Suprapubic skin (tissue), 4 donors: ENCODE measurements around the gene FOXE3. TPM values are rescaled to one million over a fixed set of nuclear protein-coding genes. Genes with fewer than 3 reads are reported as not detected.

Experiments used
- DNase-seq, 2 donors: peaks; one replicate each; pipeline ENCODE4 v3.0.0-alpha.2; 2019; ENCODE audit warnings: low spot score in 2 of 2
- H3K27ac ChIP-seq: fragments of 200-600 bp; sonication (generic); one replicate; pipeline ENCODE4 v1.5.1; 2019
- H3K27me3 ChIP-seq: fragments of 200-600 bp; sonication (generic); one replicate; pipeline ENCODE4 v1.5.1; 2019
- H3K36me3 ChIP-seq: fragments of 200-600 bp; sonication (generic); one replicate; pipeline ENCODE4 v1.5.1; 2019
- H3K4me1 ChIP-seq: fragments of 200-600 bp; sonication (generic); one replicate; pipeline ENCODE4 v1.5.1; 2019
- H3K4me3 ChIP-seq: fragments of 200-600 bp; sonication (generic); one replicate; pipeline ENCODE4 v1.5.1; 2019; ENCODE audit warnings: mild to moderate bottlenecking
- H3K9me3 ChIP-seq: fragments of 200-600 bp; sonication (generic); one replicate; pipeline ENCODE4 v1.5.1; 2019
- EP300 ChIP-seq: sonication (generic); formaldehyde crosslinking; IDR thresholded peaks from one replicate; pipeline ENCODE4 v1.6.1; 2017; ENCODE audit warnings: antibody characterized with exemption
- POLR2A ChIP-seq, 2 donors: fragments of 450-650 bp; IDR thresholded peaks; one replicate each; pipeline ENCODE4 v1.6.1; 2017; ENCODE audit warnings: antibody characterized with exemption in 2 of 2, mild to moderate bottlenecking in 2 of 2, moderate library complexity in 2 of 2
- POLR2AphosphoS5 ChIP-seq, 3 donors: sonication (generic); formaldehyde crosslinking; IDR thresholded peaks; one replicate each; pipeline ENCODE4 v1.6.1; 2017; ENCODE audit warnings: antibody characterized with exemption in 3 of 3
- WGBS: methylation state at CpG from one replicate; pipeline ENCODE4 v1.1.5; 2018; 5-methylcytosine and 5-hydroxymethylcytosine counted together
- total RNA-seq, 4 donors: library from RNA; depleted of rRNA; stranded (reverse); fragments of >200 nt; gene quantifications; one replicate each; pipeline ENCODE4 v1.1.0, GENCODE V29; 2016
- TF ChIP-seq, protein P1 (sequence below), 2 donors: fragments of 200-600 bp in 1 of 2; fragments of 450-650 bp in 1 of 2; sonication (generic) in 1 of 2; IDR thresholded peaks; one replicate each; pipeline ENCODE4 v1.5.1; 2016 to 2019; ENCODE audit warnings: antibody characterized with exemption in 2 of 2, mild to moderate bottlenecking in 1 of 2, moderate library complexity in 1 of 2

FOXE3 gene
- total RNA-seq, result not detected

DNA sequence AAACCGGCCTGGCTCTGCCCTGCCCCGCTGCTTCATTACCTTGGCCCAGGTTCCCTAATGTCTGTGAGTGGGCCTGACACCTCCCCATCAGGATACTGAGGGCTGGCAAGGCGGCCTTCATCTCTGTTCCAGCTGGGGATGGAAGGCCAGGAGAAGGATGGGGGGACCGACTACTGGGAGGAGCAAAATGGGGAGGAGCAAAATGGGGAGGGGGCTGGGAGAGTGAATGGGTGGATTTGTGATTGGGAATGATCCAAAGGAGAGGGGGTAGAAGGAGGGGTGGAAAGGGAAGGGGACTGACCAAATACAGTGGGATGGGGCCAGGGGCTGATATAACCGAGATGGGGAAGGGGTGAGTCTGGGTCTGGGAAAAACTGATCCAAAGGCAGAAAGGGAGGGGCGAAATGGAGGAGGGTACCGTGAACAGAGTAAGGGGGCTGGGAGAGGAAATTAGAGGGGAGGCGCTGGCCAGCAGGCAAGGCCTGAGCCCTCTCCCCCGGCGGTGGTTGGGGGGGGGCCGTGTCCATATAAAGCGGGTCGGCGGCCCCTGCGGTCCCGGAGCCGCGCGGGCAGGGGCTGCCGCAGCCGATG lies at the start of gene FOXE3:
FOXE3 (plus strand) TSS at position 558 of the 591 bp plus-strand sequence; CDS start at position 589, 31 bp downstream.
- Histone ChIP-seq H3K27me3 (peaks cover 53% of the 10 kb centered on the region), H3K9me3 (no peaks in the 10 kb centered on the region), H3K27ac (no peak within 1 kb of the TSS), H3K4me1 (peaks cover 9% of the 10 kb centered on the region), H3K36me3 (no peaks in the 10 kb centered on the region), H3K4me3 (peak within 1 kb of the TSS; percentile 45)
- TF ChIP-seq, protein P1, sequence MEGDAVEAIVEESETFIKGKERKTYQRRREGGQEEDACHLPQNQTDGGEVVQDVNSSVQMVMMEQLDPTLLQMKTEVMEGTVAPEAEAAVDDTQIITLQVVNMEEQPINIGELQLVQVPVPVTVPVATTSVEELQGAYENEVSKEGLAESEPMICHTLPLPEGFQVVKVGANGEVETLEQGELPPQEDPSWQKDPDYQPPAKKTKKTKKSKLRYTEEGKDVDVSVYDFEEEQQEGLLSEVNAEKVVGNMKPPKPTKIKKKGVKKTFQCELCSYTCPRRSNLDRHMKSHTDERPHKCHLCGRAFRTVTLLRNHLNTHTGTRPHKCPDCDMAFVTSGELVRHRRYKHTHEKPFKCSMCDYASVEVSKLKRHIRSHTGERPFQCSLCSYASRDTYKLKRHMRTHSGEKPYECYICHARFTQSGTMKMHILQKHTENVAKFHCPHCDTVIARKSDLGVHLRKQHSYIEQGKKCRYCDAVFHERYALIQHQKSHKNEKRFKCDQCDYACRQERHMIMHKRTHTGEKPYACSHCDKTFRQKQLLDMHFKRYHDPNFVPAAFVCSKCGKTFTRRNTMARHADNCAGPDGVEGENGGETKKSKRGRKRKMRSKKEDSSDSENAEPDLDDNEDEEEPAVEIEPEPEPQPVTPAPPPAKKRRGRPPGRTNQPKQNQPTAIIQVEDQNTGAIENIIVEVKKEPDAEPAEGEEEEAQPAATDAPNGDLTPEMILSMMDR (IDR thresholded peaks at IDR 0.05), result no peak
- TF ChIP-seq POLR2AphosphoS5 (IDR thresholded peaks at IDR 0.05) (no peak), EP300 (no peak), POLR2A (IDR thresholded peaks at IDR 0.05) (no peak)
- DNase-seq, result no peak
- WGBS, result 34% methylated on average over 18 of the region's 21 CpGs

GRCh38 chr1:47367651-47368050 lies 48.4 kb upstream of the FOXE3 start:
- no peak overlapping the region for H3K27ac ChIP-seq
- H3K36me3 ChIP-seq, result peaks cover 41% of the 10 kb centered on the region
- no peak for DNase-seq
- no peaks in the 10 kb centered on the region for H3K27me3 ChIP-seq
- no peaks in the 10 kb centered on the region for H3K4me1 ChIP-seq
- no peaks in the 10 kb centered on the region for H3K9me3 ChIP-seq
- WGBS, result 96% methylated on average over 7 of the region's 7 CpGs
- no peak overlapping the region for H3K4me3 ChIP-seq
- TF ChIP-seq EP300 (no peak), POLR2AphosphoS5 (IDR thresholded peaks at IDR 0.05) (no peak), POLR2A (IDR thresholded peaks at IDR 0.05) (no peak)
- TF ChIP-seq, protein P1 (IDR thresholded peaks at IDR 0.05), result no peak

- H3K36me3 ChIP-seq, result peaks cover 70% of the 10 kb centered on the region
- H3K4me3 ChIP-seq, result no peak overlapping the region
- TF ChIP-seq, protein P1 (IDR thresholded peaks at IDR 0.05), result no peak
- TF ChIP-seq EP300 (no peak), POLR2AphosphoS5 (IDR thresholded peaks at IDR 0.05) (no peak), POLR2A (IDR thresholded peaks at IDR 0.05) (no peak)
- no peaks in the 10 kb centered on the region for H3K9me3 ChIP-seq
- DNase-seq, result no peak
- H3K27ac ChIP-seq, result no peak overlapping the region
- no peaks in the 10 kb centered on the region for H3K4me1 ChIP-seq
- no peaks in the 10 kb centered on the region for H3K27me3 ChIP-seq
These were observed 45.0 kb upstream of the FOXE3 start for GRCh38 chr1:47371016-47371517.

- WGBS, result 88% methylated on average over 1 of the region's 1 CpG
- no peak for DNase-seq
- TF ChIP-seq, protein P1 (IDR thresholded peaks at IDR 0.05), result no peak
- TF ChIP-seq POLR2AphosphoS5 (IDR thresholded peaks at IDR 0.05) (no peak), POLR2A (IDR thresholded peaks at IDR 0.05) (no peak), EP300 (no peak)
- no peaks in the 10 kb centered on the region for H3K27me3 ChIP-seq
- H3K4me1 ChIP-seq, result no peaks in the 10 kb centered on the region
- no peak overlapping the region for H3K4me3 ChIP-seq
- H3K36me3 ChIP-seq, result peaks cover 71% of the 10 kb centered on the region
- H3K27ac ChIP-seq, result no peak overlapping the region
- no peaks in the 10 kb centered on the region for H3K9me3 ChIP-seq
These were observed 41.6 kb upstream of the FOXE3 start for GRCh38 chr1:47374501-47374900.

GRCh38 chr1:47378147-47378546 lies 37.9 kb upstream of the FOXE3 start:
- Histone ChIP-seq H3K36me3 (peaks cover 56% of the 10 kb centered on the region), H3K4me1 (no peaks in the 10 kb centered on the region), H3K27ac (no peak overlapping the region), H3K4me3 (no peak overlapping the region), H3K9me3 (no peaks in the 10 kb centered on the region), H3K27me3 (no peaks in the 10 kb centered on the region)
- 73% methylated on average over 1 of the region's 1 CpG for WGBS
- TF ChIP-seq, protein P1 (IDR thresholded peaks at IDR 0.05), result no peak
- TF ChIP-seq POLR2A (IDR thresholded peaks at IDR 0.05) (no peak), POLR2AphosphoS5 (IDR thresholded peaks at IDR 0.05) (no peak), EP300 (no peak)
- DNase-seq, result no peak
